Right lobe of liver (tissue), 6 donors: Measurements from ENCODE around the gene ZNF441. TPM values are rescaled to one million over a fixed set of nuclear protein-coding genes. Genes with fewer than 3 reads are reported as not detected.

Experiments used
- ATAC-seq, 4 donors: fragments of 200-7000 bp; cut with Tn5 transposase; one replicate each; pipeline ENCODE4 v1.9.1; 2020; ENCODE audit warnings: mild to moderate bottlenecking in 4 of 4, moderate library complexity in 4 of 4
- DNase-seq, 3 donors: peaks; one replicate each; pipeline ENCODE4 v3.0.0-alpha.2; 2020
- H3K27ac ChIP-seq, 3 donors: fragments of 200-600 bp; one replicate each; pipeline ENCODE4 v1.8.0; 2022
- H3K27me3 ChIP-seq, 2 donors: fragments of 200-600 bp; one replicate each; pipeline ENCODE4 v1.8.0; 2022
- H3K36me3 ChIP-seq, 4 donors: fragments of 200-600 bp; sonication (generic) in 1 of 4; one replicate each; pipeline versions ENCODE4 v1.5.1 to v1.8.0; 2017 to 2022; ENCODE audit warnings: control low read depth in 1 of 4
- H3K4me1 ChIP-seq, 4 donors: fragments of 200-600 bp; sonication (generic) in 1 of 4; one replicate each; pipeline versions ENCODE4 v1.5.1 to v1.8.0; 2017 to 2022; ENCODE audit warnings: control low read depth in 1 of 4
- H3K4me3 ChIP-seq, 3 donors: fragments of 200-600 bp; one replicate each; pipeline ENCODE4 v1.8.0; 2022
- H3K9me3 ChIP-seq, 4 donors: fragments of 200-600 bp; sonication (generic) in 1 of 4; one replicate each; pipeline versions ENCODE4 v1.5.1 to v1.8.0; 2017 to 2022; ENCODE audit warnings: control low read depth in 1 of 4
- POLR2A ChIP-seq: fragments of 450-650 bp; IDR thresholded peaks from one replicate; pipeline ENCODE4 v1.6.1; 2017; ENCODE audit warnings: antibody characterized with exemption, mild to moderate bottlenecking
- WGBS: methylation state at CpG from one replicate; pipeline ENCODE4 v1.1.6; 2018; ENCODE audit warnings: low coverage, low lambda C conversion rate; ENCODE audit not compliant: insufficient coverage; ENCODE audit errors: missing lambda C conversion rate; 5-methylcytosine and 5-hydroxymethylcytosine counted together
- intact Hi-C, 2 donors: fragments of 100-400 bp; cut with DNase I; formaldehyde crosslinking; loops; one replicate each; pipeline versions ENCODE4 v1.11.2 to v1.14.1; 2022
- total RNA-seq, 6 experiments: library from RNA; depleted of rRNA in 2 of 6; stranded (reverse); fragments of >200 nt in 2 of 6; fragmentation: NEBNext Ultra II Directional in 3 of 6; extraction: Animal tissue kit (Norgen Biotek cat#: 25700) in 3 of 6; gene quantifications; one replicate each; pipeline versions ENCODE4 v1.1.0 to v1.2.4, GENCODE V29; 2016 to 2023
- TF ChIP-seq, protein P1 (sequence below), 4 donors: fragments of 200-600 bp in 3 of 4; fragments of 450-650 bp in 1 of 4; IDR thresholded peaks; one replicate each; pipeline versions ENCODE4 v1.5.1 to v1.8.0; 2016 to 2022; ENCODE audit warnings: antibody characterized with exemption in 4 of 4, mild to moderate bottlenecking in 2 of 4
- donor health status: DM: no; HTN: yes; CAD: no.
- donor health status: DM: no; HTN: no; CAD: no.
- donor health status: DM: no; HTN: no; CAD: no.
- donor health status: DM: no; HTN: yes; CAD: no.
- donor health status: DM: no; HTN: yes; CAD: no.

Gene ZNF441
- total RNA-seq, 6 experiments from 2014 or later: 2.6 to 4.4 (median 3.2) TPM

DNA sequence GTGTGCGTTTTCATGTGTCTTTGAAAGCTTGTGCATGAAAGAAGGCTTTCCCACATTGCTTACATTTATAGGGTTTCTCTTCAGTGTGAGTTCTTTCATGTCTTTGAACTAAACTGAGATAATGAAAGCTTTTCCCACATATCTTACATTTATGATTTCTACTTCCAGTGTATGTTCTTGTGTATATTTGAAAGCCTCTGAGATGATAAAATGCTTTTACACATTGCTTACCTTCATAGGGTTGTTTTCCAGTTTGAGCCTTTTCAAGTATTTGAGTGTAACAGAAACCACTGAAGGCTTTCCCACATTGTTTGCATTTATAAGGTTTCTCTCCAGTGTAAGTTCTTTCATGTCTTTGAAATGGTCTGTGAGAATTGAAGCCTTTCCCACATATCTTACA, 9.8 kb upstream of the ZNF441 start:
- H3K4me3 ChIP-seq: no peak overlapping the region
- no peak for DNase-seq

DNA sequence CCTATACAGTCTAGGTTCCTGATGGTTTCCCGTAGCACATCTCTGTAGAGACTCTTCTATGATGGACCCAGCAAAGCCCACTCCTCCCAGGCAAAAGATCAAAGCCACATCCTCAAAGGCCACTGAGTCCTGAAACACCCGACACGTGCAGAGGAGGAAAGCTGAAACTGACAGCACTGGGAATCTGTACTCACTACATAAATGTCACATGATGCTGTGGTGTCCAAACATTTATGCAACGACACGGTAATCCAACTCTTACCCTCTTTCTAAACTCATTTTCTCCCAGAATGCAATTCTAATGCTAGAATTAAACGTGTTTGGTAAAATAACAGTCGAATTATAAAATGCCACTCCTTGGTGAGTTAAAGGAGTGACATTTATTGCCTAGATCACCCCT, 7.0 kb upstream of the ZNF441 start:
- intact Hi-C loops: no loop called here
- ATAC-seq (no peak), DNase-seq (no peak)
- H3K27me3 ChIP-seq: no peaks in the 10 kb centered on the region
- H3K4me3 ChIP-seq: no peak overlapping the region
- H3K27ac ChIP-seq: no peak overlapping the region
- TF ChIP-seq POLR2A: no peak
- TF ChIP-seq, protein P1, sequence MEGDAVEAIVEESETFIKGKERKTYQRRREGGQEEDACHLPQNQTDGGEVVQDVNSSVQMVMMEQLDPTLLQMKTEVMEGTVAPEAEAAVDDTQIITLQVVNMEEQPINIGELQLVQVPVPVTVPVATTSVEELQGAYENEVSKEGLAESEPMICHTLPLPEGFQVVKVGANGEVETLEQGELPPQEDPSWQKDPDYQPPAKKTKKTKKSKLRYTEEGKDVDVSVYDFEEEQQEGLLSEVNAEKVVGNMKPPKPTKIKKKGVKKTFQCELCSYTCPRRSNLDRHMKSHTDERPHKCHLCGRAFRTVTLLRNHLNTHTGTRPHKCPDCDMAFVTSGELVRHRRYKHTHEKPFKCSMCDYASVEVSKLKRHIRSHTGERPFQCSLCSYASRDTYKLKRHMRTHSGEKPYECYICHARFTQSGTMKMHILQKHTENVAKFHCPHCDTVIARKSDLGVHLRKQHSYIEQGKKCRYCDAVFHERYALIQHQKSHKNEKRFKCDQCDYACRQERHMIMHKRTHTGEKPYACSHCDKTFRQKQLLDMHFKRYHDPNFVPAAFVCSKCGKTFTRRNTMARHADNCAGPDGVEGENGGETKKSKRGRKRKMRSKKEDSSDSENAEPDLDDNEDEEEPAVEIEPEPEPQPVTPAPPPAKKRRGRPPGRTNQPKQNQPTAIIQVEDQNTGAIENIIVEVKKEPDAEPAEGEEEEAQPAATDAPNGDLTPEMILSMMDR (IDR thresholded peaks at IDR 0.05): no peak
- no peaks in the 10 kb centered on the region for H3K4me1 ChIP-seq
- WGBS: 61% methylated on average over 6 of the region's 7 CpGs
- no peaks in the 10 kb centered on the region for H3K36me3 ChIP-seq
- peaks cover 0 to 8% (median 0%) of the 10 kb centered on the region in 4 donors for H3K9me3 ChIP-seq

More for the DNA sequence above, 9.8 kb upstream of the ZNF441 start:
- Histone ChIP-seq H3K27me3 (no peaks in the 10 kb centered on the region), H3K36me3 (no peaks in the 10 kb centered on the region), H3K4me1 (no peaks in the 10 kb centered on the region), H3K27ac (no peak overlapping the region), H3K9me3 (peaks cover 0 to 8% (median 3%) of the 10 kb centered on the region in 4 donors)
- TF ChIP-seq POLR2A: no peak
- TF ChIP-seq, protein P1 (IDR thresholded peaks at IDR 0.05): no peak
- ATAC-seq: no peak
- 88% methylated on average over 1 of the region's 1 CpG for WGBS
- intact Hi-C loops: no loop called here

DNA sequence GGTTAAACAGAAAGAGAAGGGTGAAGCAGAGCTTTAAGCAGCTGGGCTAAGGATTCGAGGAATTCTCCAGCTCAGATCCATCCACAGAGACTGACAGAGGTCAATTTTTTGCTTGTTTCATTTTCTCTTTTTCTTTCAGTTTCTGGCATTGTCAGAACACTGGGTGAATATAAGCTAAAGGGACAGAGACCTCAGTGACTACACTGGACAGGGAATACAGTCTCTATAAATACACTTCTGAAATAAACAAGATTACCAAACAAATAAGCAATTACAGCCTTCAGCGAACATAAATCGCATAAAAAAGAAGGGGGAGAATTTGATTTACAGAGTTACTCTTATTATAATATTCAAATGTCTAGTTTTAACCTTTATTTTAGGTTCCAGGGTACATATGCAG, 3.7 kb upstream of the ZNF441 start:
- H3K4me1 ChIP-seq: peaks cover 0 to 3% (median 0%) of the 10 kb centered on the region in 4 donors
- H3K4me3 ChIP-seq: no peak overlapping the region
- TF ChIP-seq, protein P1 (IDR thresholded peaks at IDR 0.05): no peak
- TF ChIP-seq POLR2A: no peak
- no peak overlapping the region for H3K27ac ChIP-seq
- WGBS: 64% methylated on average over 3 of the region's 3 CpGs
- ATAC-seq: no peak
- intact Hi-C loops: no loop called here
- DNase-seq: no peak
- no peaks in the 10 kb centered on the region for H3K36me3 ChIP-seq
- H3K27me3 ChIP-seq: no peaks in the 10 kb centered on the region
- no peaks in the 10 kb centered on the region for H3K9me3 ChIP-seq

DNA sequence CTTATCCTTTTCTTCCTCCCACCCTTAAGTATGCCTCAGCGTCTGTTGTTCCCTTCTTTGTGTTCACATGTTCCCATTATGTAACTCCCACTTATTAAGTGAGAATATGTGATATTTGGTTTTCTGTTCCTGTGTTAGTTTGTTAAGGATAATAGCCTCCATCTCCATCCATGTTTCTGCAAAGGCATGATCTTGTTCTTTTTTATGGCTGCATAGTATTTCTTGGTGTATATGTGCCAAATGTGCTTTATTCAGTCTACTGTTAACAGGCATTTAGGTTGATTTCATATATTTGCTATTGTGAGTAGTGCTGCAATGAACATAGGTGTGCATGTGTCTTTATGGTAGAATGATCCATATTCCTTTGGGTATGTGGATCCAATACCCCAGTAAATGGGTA, 3.2 kb upstream of the ZNF441 start:
- TF ChIP-seq, protein P1 (IDR thresholded peaks at IDR 0.05): no peak
- no peak for TF ChIP-seq POLR2A
- no peaks in the 10 kb centered on the region for H3K9me3 ChIP-seq
- intact Hi-C loops: no loop called here
- no peak for ATAC-seq
- H3K36me3 ChIP-seq: no peaks in the 10 kb centered on the region
- H3K4me3 ChIP-seq: no peak overlapping the region
- H3K4me1 ChIP-seq: peaks cover 0 to 7% (median 0%) of the 10 kb centered on the region in 4 donors
- no peaks in the 10 kb centered on the region for H3K27me3 ChIP-seq
- no peak for DNase-seq
- H3K27ac ChIP-seq: no peak overlapping the region
- WGBS: 100% methylated on average over 1 of the region's 1 CpG
